Activated B cell treated with CpG ODN at 0.5 μM for 24 hours (primary cell): ENCODE measurements around the gene LRRC34. TPM values are rescaled to one million over a fixed set of nuclear protein-coding genes. Genes with fewer than 3 reads are reported as not detected.

Source experiments
- ATAC-seq: fragments of 200-7000 bp; cut with Tn5 transposase; one replicate; pipeline ENCODE4 v1.10.0; 2021; ENCODE audit warnings: low read depth, mild to moderate bottlenecking, moderate library complexity
- CTCF ChIA-PET: fragments of 350-600 bp; sonication (Branson Sonifier 250); formaldehyde crosslinking; loops from one replicate; lab custom pipeline; 2021; ENCODE audit warnings: antibody characterized with exemption; lab: Charles Lee
- POLR2A ChIA-PET: fragments of 350-600 bp; sonication (Branson Sonifier 250); formaldehyde crosslinking; loops from one replicate; lab custom pipeline; 2021; ENCODE audit warnings: antibody characterized with exemption; lab: Charles Lee
- DNase-seq: peaks from one replicate; pipeline ENCODE4 v3.0.0; 2022
- H3K27ac Mint-ChIP-seq: one replicate; pipeline ENCODE4 v1.8.0; 2020; ENCODE audit warnings: mixed read lengths
- H3K27me3 Mint-ChIP-seq: one replicate; pipeline ENCODE4 v1.8.0; 2021; ENCODE audit warnings: mixed read lengths
- H3K36me3 Mint-ChIP-seq: one replicate; pipeline ENCODE4 v1.8.0; 2021; ENCODE audit warnings: low read depth, mixed read lengths
- H3K4me1 Mint-ChIP-seq: one replicate; pipeline ENCODE4 v1.8.0; 2021; ENCODE audit warnings: mixed read lengths
- H3K4me3 Mint-ChIP-seq: one replicate; pipeline ENCODE4 v1.8.0; 2020; ENCODE audit warnings: mild to moderate bottlenecking, mixed read lengths
- H3K9me3 Mint-ChIP-seq: one replicate; pipeline ENCODE4 v1.8.0; 2020; ENCODE audit warnings: mixed read lengths
- CTCF ChIP-seq: fragments of 200-600 bp; IDR thresholded peaks from one replicate; pipeline ENCODE4 v1.8.0; 2022; ENCODE audit warnings: antibody characterized with exemption, mild to moderate bottlenecking
- intact Hi-C: fragments of 100-400 bp; cut with micrococcal nuclease; formaldehyde crosslinking; loops from one replicate; pipeline ENCODE4 v1.15.1; 2024
- total RNA-seq: library from RNA; stranded (reverse); gene quantifications from 2 replicates; pipeline ENCODE4 v1.2.3, GENCODE V29; 2022

LRRC34 gene
- total RNA-seq, 1 donor from 2014 or later = 5.7 TPM

GRCh38 chr3:169835533-169835932 lies 22.8 kb upstream of the LRRC34 start:
- no peak for TF ChIP-seq CTCF
- Mint-ChIP-seq H3K4me3 (peak overlapping the region; percentile 44), H3K36me3 (no peaks in the 10 kb centered on the region), H3K4me1 (peaks cover 30% of the 10 kb centered on the region), H3K27me3 (no peaks in the 10 kb centered on the region), H3K27ac (peak overlapping the region; percentile 97), H3K9me3 (no peaks in the 10 kb centered on the region)
- POLR2A ChIA-PET = interaction anchor here (0.7 to 2.2 kb wide), 10 partner anchors 11 to 521 kb away, joined by 3 to 20 read pairs (median 6); partner anchors contain the start of genes LRRC34, LRRIQ4, MYNN and SEC62
- no peak for DNase-seq
- intact Hi-C loops = no loop called here
- CTCF ChIA-PET = interaction anchor here (1.8 kb wide), 1 partner anchor 21 kb away, joined by 4 read pairs; no protein-coding TSS in a partner anchor
- no peak for ATAC-seq

GRCh38 chr3:169827712-169828111 lies 15.0 kb upstream of the LRRC34 start:
- intact Hi-C loops = no loop called here
- Mint-ChIP-seq H3K27me3 (no peaks in the 10 kb centered on the region), H3K27ac (no peak overlapping the region), H3K4me1 (peaks cover 4% of the 10 kb centered on the region), H3K36me3 (no peaks in the 10 kb centered on the region), H3K9me3 (no peaks in the 10 kb centered on the region), H3K4me3 (no peak overlapping the region)
- DNase-seq = no peak
- no peak for ATAC-seq
- no peak for TF ChIP-seq CTCF
- CTCF ChIA-PET = no interaction called here
- POLR2A ChIA-PET = no interaction called here

- ChIA-PET CTCF (interaction anchor here (1.2 kb wide), 1 partner anchor 9 kb away, joined by 3 read pairs; no protein-coding TSS in a partner anchor), POLR2A (interaction anchor here (0.7 kb wide), 1 partner anchor 9 kb away, joined by 3 read pairs; no protein-coding TSS in a partner anchor)
- Mint-ChIP-seq H3K27me3 (no peaks in the 10 kb centered on the region), H3K4me1 (peaks cover 4% of the 10 kb centered on the region), H3K36me3 (no peaks in the 10 kb centered on the region), H3K4me3 (no peak overlapping the region), H3K9me3 (no peaks in the 10 kb centered on the region), H3K27ac (no peak overlapping the region)
- no peak for TF ChIP-seq CTCF
- intact Hi-C loops = no loop called here
- ATAC-seq = no peak
- no peak for DNase-seq
These were observed 12.6 kb upstream of the LRRC34 start for GRCh38 chr3:169825316-169825715.

GRCh38 chr3:169822983-169823382 lies 10.3 kb upstream of the LRRC34 start:
- Mint-ChIP-seq H3K27ac (no peak overlapping the region), H3K9me3 (no peaks in the 10 kb centered on the region), H3K4me3 (no peak overlapping the region), H3K27me3 (no peaks in the 10 kb centered on the region), H3K36me3 (no peaks in the 10 kb centered on the region), H3K4me1 (peaks cover 7% of the 10 kb centered on the region)
- DNase-seq (no peak), ATAC-seq (no peak)
- CTCF ChIA-PET = no interaction called here
- TF ChIP-seq CTCF = no peak
- POLR2A ChIA-PET = interaction anchor here (1.2 kb wide), 1 partner anchor 12 kb away, joined by 4 read pairs; no protein-coding TSS in a partner anchor
- intact Hi-C loops = no loop called here

- intact Hi-C loops = no loop called here
- DNase-seq = no peak
- Mint-ChIP-seq H3K27ac (no peak overlapping the region), H3K4me1 (peaks cover 7% of the 10 kb centered on the region), H3K36me3 (no peaks in the 10 kb centered on the region), H3K9me3 (no peaks in the 10 kb centered on the region), H3K27me3 (no peaks in the 10 kb centered on the region), H3K4me3 (no peak overlapping the region)
- TF ChIP-seq CTCF = no peak
- ChIA-PET CTCF (no interaction called here), POLR2A (interaction anchor here (1.2 kb wide), 1 partner anchor 12 kb away, joined by 4 read pairs; no protein-coding TSS in a partner anchor)
- ATAC-seq = no peak
These were observed 9.8 kb upstream of the LRRC34 start for GRCh38 chr3:169822540-169822939.
